AG09309 (cell line): ENCODE measurements around the gene MORN1.

Experiments used
- DNase-seq: peaks from one replicate; pipeline ENCODE4 v3.0.0-alpha.2; 2010; ENCODE audit warnings: low read depth
- H3K4me3 ChIP-seq: 2 replicates; pipeline ENCODE4 v1.5.1; 2011; ENCODE audit warnings: mild to moderate bottlenecking, low read depth, low read length, moderate library complexity; ENCODE audit not compliant: control insufficient read depth
- TF ChIP-seq, protein P1 (sequence below): IDR thresholded peaks from 2 replicates; pipeline ENCODE4 v1.5.1; 2011; ENCODE audit warnings: mild to moderate bottlenecking, low read depth, low read length, inconsistent platforms; ENCODE audit not compliant: insufficient read depth, control insufficient read depth; ENCODE audit errors: missing control alignments

The MORN1 gene

DNA sequence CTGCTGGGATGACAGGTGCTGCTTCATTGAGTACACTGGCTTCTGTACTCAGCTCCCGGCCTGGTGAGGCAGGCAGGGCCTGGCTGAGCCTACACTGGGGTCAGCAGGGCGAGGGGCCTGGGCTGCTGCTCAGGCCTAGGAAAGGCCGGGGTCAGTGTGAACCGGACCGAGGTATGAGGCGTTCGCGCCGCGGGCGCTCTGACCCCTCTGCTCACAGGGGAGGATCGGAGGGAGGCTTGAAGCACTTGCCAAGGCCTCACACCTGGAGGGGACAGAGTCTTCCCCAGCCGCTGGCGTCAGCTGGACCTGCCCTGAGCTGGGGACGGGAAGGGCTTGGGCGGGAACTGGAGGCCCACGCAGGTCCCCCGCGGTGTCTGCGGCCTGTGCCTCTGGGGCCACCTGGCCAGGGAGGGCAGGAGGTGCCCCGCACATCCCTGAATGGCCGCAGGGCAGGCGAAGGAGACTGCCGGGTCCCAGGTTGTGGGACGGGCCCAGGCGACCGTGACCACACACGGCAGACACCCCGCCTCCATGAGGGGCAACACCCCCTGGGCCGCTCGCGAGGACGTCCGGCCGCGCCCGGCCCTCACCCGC is 20.5 kb upstream of the MORN1 start:
- DNase-seq: no peak
- TF ChIP-seq, protein P1, sequence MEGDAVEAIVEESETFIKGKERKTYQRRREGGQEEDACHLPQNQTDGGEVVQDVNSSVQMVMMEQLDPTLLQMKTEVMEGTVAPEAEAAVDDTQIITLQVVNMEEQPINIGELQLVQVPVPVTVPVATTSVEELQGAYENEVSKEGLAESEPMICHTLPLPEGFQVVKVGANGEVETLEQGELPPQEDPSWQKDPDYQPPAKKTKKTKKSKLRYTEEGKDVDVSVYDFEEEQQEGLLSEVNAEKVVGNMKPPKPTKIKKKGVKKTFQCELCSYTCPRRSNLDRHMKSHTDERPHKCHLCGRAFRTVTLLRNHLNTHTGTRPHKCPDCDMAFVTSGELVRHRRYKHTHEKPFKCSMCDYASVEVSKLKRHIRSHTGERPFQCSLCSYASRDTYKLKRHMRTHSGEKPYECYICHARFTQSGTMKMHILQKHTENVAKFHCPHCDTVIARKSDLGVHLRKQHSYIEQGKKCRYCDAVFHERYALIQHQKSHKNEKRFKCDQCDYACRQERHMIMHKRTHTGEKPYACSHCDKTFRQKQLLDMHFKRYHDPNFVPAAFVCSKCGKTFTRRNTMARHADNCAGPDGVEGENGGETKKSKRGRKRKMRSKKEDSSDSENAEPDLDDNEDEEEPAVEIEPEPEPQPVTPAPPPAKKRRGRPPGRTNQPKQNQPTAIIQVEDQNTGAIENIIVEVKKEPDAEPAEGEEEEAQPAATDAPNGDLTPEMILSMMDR: no peak
- H3K4me3 ChIP-seq: peak overlapping the region; percentile 67

DNA sequence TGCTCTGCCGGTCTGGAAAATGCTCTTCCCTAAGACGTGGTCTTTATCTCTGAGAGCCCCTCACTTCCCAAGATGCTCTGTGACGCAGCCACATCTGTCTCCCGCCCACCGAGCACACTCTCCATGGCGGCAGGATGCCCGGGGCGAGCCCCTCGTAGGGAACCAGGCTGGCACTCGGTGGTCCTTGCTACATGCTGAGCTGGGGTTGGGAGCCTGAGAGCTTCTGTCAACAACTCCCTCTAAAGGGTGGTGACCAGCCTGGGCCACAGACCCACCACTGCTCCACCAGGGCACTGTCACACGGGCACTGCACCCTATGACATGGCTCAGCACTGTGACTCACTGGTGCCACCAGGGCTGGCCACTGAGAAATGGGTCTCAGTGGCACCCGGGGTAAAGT is 18.4 kb upstream of the MORN1 start:
- DNase-seq: no peak
- TF ChIP-seq, protein P1: no peak
- H3K4me3 ChIP-seq: no peak overlapping the region

DNA sequence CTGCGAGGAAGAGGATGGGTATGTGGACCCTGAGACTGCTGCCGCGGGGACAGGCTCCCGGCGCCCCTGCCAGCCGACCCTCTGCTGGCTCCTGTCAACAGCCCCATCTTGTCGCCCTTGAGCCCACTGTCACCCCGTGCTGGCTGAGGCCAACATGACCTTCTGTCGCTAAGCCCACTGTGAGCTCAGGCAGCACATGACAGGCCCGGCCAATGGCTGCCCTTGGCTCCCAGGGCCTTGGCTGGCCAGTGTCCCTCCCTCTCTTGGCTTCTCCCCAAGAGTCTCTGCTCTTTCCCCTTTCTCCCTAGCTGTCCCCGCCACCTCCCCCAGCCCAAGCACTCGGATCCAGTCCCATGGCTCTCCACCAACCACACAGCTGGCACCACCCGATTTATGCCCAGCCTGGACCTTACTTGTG is 17.5 kb upstream of the MORN1 start:
- no peak overlapping the region for H3K4me3 ChIP-seq
- TF ChIP-seq, protein P1: no peak
- no peak for DNase-seq

DNA sequence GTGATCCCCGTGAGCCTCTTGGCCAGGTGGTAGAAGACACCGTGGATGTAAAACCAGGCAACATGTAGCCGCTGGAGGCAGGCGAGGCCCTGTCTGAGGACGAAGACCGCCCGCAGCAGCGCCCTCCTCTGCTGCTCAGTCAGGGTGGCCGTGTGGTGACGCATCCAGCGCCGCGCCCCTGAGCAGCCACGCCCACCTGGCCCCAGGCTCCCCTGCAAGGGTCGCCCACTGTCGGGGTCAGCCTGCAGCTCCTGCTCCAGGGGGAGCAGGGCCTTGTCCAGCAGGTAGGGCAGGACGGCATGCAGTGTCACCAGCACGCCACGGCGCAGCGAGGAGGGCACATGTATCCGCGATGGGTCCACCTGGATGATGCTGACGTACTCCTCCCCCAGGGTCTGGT is 17.1 kb upstream of the MORN1 start:
- no peak for DNase-seq
- no peak overlapping the region for H3K4me3 ChIP-seq
- TF ChIP-seq, protein P1: no peak

DNA sequence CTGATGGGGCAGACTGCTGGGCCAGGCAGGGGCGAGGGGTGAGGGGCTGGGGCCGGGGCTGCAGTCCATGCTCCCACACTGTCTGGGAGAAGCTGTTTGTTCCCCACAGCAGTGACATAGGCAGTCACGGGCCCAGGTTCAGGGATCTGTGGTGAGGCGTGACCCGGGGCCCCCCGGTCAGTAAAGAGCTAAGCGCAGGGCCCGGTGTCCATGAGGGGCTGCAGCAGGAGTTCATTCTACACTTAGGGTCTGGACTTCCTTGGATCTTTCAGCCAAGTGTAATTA is 16.6 kb upstream of the MORN1 start:
- no peak overlapping the region for H3K4me3 ChIP-seq
- no peak for DNase-seq
- TF ChIP-seq, protein P1: no peak

DNA sequence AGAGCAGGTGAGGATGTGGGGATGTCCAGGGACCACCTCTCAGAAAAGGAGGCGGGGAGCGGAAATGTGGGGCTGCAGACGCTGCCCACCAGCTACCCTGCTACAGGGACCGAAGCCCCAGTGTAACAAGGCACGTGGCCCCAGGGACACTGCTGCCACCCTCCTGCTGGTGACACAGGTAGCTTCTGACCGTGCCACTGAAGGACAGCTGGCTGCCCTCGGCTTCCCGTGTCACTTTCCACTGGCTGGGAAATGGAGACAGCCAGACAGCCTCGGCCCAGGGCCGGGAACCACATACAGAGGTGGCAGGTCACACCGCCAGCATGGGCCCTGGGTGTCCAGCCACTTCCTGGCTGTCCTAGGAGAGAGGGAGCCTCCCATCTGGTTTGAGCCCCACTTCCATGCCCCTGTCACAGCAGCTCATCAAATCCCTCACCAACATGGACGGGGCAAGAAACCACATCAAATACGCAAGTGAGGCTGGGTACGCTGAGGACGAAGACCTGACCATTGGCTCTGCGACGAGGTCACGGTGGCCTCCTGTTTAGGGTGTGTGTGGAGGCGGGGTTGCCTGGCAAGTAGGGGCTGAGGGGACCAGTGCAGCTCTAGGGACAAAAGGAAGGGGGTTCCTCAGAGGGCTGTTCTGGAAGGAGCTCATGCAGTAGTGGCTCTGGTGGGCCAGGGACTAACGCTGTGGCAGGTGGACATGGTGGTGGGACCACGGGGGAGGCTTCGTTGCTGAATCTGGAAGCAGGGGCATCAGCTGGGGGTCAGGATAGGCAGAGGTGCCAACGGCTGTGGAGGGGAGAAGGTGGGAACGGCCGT is 16.0 kb upstream of the MORN1 start:
- no peak overlapping the region for H3K4me3 ChIP-seq
- TF ChIP-seq, protein P1: no peak
- DNase-seq: no peak
